ENCODE measurements around the gene LAMA5. TPM values are rescaled to one million over a fixed set of nuclear protein-coding genes. Genes with fewer than 3 reads are reported as not detected.
A peak's percentile ranks its signal among the peaks of the same experiment; 100 is the strongest.
"Not testable (repeated sequence)": the region's sequence is repeated elsewhere in the genome, so short reads cannot be mapped to it uniquely, and the experiment has no call there.

LAMA5 gene
- total RNA-seq, 1 donor from 2014 or later = 150 TPM

- Histone ChIP-seq H3K4me3 (no peak overlapping the region), H3K4me1 (peaks cover 73% of the 10 kb centered on the region), H3K27ac (peak overlapping the region; percentile 74), H3K9me3 (no peaks in the 10 kb centered on the region), H3K36me3 (no peaks in the 10 kb centered on the region), H3K27me3 (no peaks in the 10 kb centered on the region)
- TF ChIP-seq POLR2A (IDR thresholded peaks at IDR 0.05) (no peak), POLR2AphosphoS5 (IDR thresholded peaks at IDR 0.05; ENCODE audit: insufficient read depth in 1 of 2, low read depth in 1 of 2) (peak in 1 of 2 donors; percentile 46), CTCF (IDR thresholded peaks at IDR 0.05) (peak in 1 of 3 experiments; percentile 40)
- no peak for DNase-seq (ENCODE audit: extremely low spot score in 2 of 2)
- intact Hi-C loops (cut with DNase I) = no loop called here
Measured at GRCh38 chr20:62376112-62377063, 9.3 kb upstream of the LAMA5 start.

GRCh38 chr20:62374331-62375152 lies 7.4 kb upstream of the LAMA5 start:
- Histone ChIP-seq H3K36me3 (no peaks in the 10 kb centered on the region), H3K27ac (peak overlapping the region; percentile 74), H3K4me1 (peaks cover 73% of the 10 kb centered on the region), H3K4me3 (no peak overlapping the region), H3K9me3 (no peaks in the 10 kb centered on the region), H3K27me3 (no peaks in the 10 kb centered on the region)
- DNase-seq (ENCODE audit: extremely low spot score in 2 of 2) = no peak
- intact Hi-C loops (cut with DNase I) = no loop called here
- TF ChIP-seq POLR2AphosphoS5 (IDR thresholded peaks at IDR 0.05; ENCODE audit: insufficient read depth in 1 of 2, low read depth in 1 of 2) (no peak), POLR2A (IDR thresholded peaks at IDR 0.05) (no peak), CTCF (IDR thresholded peaks at IDR 0.05) (no peak)

- H3K4me3 ChIP-seq; DNase-seq (ENCODE audit: extremely low spot score in 2 of 2); H3K36me3 ChIP-seq; intact Hi-C loops (cut with DNase I); H3K27ac ChIP-seq; H3K9me3 ChIP-seq; H3K27me3 ChIP-seq: not testable (repeated sequence)
- H3K4me1 ChIP-seq = peaks cover 74% of the 10 kb centered on the region
Measured at GRCh38 chr20:62373631-62374179, 6.6 kb upstream of the LAMA5 start.

- peak in 1 of 2 donors; percentile 29 for TF ChIP-seq POLR2AphosphoS5 (IDR thresholded peaks at IDR 0.05; ENCODE audit: insufficient read depth in 1 of 2, low read depth in 1 of 2)
- no peak for TF ChIP-seq POLR2A (IDR thresholded peaks at IDR 0.05)
- no peak for TF ChIP-seq CTCF (IDR thresholded peaks at IDR 0.05)
- no peak for DNase-seq (ENCODE audit: extremely low spot score in 2 of 2)
- intact Hi-C loops (cut with DNase I) = no loop called here
- peak overlapping the region; percentile 63 for H3K27ac ChIP-seq
- no peak overlapping the region for H3K4me3 ChIP-seq
- peaks cover 74% of the 10 kb centered on the region for H3K4me1 ChIP-seq
- no peaks in the 10 kb centered on the region for H3K36me3 ChIP-seq
- H3K9me3 ChIP-seq = no peaks in the 10 kb centered on the region
- no peaks in the 10 kb centered on the region for H3K27me3 ChIP-seq
Measured at GRCh38 chr20:62372042-62372993, 5.2 kb upstream of the LAMA5 start.

Data from vagina (tissue), 2 donors.